HepG2 (cell line): ENCODE data around the gene MYO1E. TPM values are rescaled to one million over a fixed set of nuclear protein-coding genes. Genes with fewer than 3 reads are reported as not detected.

ENCODE experiments used
- AHR ChIP-seq: IDR thresholded peaks from 2 replicates; pipeline ENCODE4 v1.6.1; 2018; ENCODE audit warnings: missing genetic modification reagents, missing compliant biosample characterization
- CENPX ChIP-seq: sonication (generic); formaldehyde crosslinking; IDR thresholded peaks from 2 replicates; pipeline ENCODE4 v1.9.0; 2021; ENCODE audit warnings: mild to moderate bottlenecking, missing genetic modification reagents, moderate library complexity
- CREM ChIP-seq, 2 experiments: sonication (generic) in 1 of 2; formaldehyde crosslinking in 1 of 2; IDR thresholded peaks; 2 replicates each; pipeline versions ENCODE4 v1.4.0 to v1.6.1; 2016 to 2020; ENCODE audit warnings: antibody characterized with exemption in 1 of 2, mild to moderate bottlenecking in 1 of 2, missing genetic modification reagents in 1 of 2
- DNMT3B ChIP-seq: conservative IDR thresholded peaks from 2 replicates; pipeline ENCODE4 v1.6.1; 2016; ENCODE audit warnings: missing biosample characterization, control low read depth
- EED ChIP-seq: sonication (generic); formaldehyde crosslinking; IDR thresholded peaks from 2 replicates; pipeline ENCODE4 v1.5.0; 2020; ENCODE audit warnings: mild to moderate bottlenecking, missing genetic modification reagents
- HMG20A ChIP-seq: IDR thresholded peaks from 2 replicates; pipeline ENCODE4 v1.6.1; 2016; ENCODE audit warnings: borderline replicate concordance
- HMG20B ChIP-seq: conservative IDR thresholded peaks from 2 replicates; pipeline ENCODE4 v1.6.1; 2016; ENCODE audit warnings: missing genetic modification reagents, missing compliant biosample characterization
- IRF2 ChIP-seq: IDR thresholded peaks from 2 replicates; pipeline ENCODE4 v1.6.1; 2018; ENCODE audit warnings: missing genetic modification reagents, missing compliant biosample characterization
- KLF9 ChIP-seq: IDR thresholded peaks from 2 replicates; pipeline ENCODE4 v1.6.1; 2016; ENCODE audit warnings: low read depth
- KMT2B ChIP-seq: IDR thresholded peaks from 2 replicates; pipeline ENCODE4 v1.6.1; 2016; ENCODE audit warnings: missing genetic modification reagents, missing compliant biosample characterization
- NFE2L1 ChIP-seq: sonication (generic); formaldehyde crosslinking; IDR thresholded peaks from 2 replicates; pipeline ENCODE4 v1.4.0; 2020; ENCODE audit warnings: missing genetic modification reagents, mild to moderate bottlenecking, borderline replicate concordance
- PHF21A ChIP-seq: sonication (generic); formaldehyde crosslinking; IDR thresholded peaks from 2 replicates; pipeline ENCODE4 v1.5.0; 2020; ENCODE audit warnings: mild to moderate bottlenecking, missing genetic modification reagents
- REPIN1 ChIP-seq: sonication (generic); formaldehyde crosslinking; IDR thresholded peaks from 2 replicates; pipeline ENCODE4 v1.8.0; 2022; ENCODE audit warnings: missing genetic modification reagents, low read depth, mild to moderate bottlenecking, borderline replicate concordance
- RNF2 ChIP-seq: fragments of 450-650 bp; conservative IDR thresholded peaks from 2 replicates; pipeline ENCODE4 v1.6.1; 2016; ENCODE audit warnings: low read depth
- SPEN ChIP-seq: sonication (generic); formaldehyde crosslinking; IDR thresholded peaks from 2 replicates; pipeline ENCODE4 v1.5.1; 2020; ENCODE audit warnings: low read depth, mild to moderate bottlenecking, missing genetic modification reagents
- SYNCRIP ChIP-seq: fragments of 200-400 bp; formaldehyde crosslinking; IDR thresholded peaks from 2 replicates; pipeline ENCODE4 v1.6.1; 2018; ENCODE audit warnings: mild to moderate bottlenecking, low read depth, low read length; ENCODE audit not compliant: insufficient read depth
- ZNF20 ChIP-seq: sonication (generic); formaldehyde crosslinking; IDR thresholded peaks from 2 replicates; pipeline ENCODE4 v1.4.0; 2020; ENCODE audit warnings: mild to moderate bottlenecking, moderate library complexity, missing genetic modification reagents
- ZNF232 ChIP-seq: sonication (generic); formaldehyde crosslinking; IDR thresholded peaks from 2 replicates; pipeline ENCODE4 v1.4.0; 2020; ENCODE audit warnings: missing genetic modification reagents, borderline replicate concordance
- ZNF260 ChIP-seq: sonication (generic); formaldehyde crosslinking; IDR thresholded peaks from 2 replicates; pipeline ENCODE4 v1.4.0; 2020; ENCODE audit warnings: missing genetic modification reagents, low read depth, mild to moderate bottlenecking, borderline replicate concordance
- ZNF263 ChIP-seq: sonication (generic); formaldehyde crosslinking; IDR thresholded peaks from 2 replicates; pipeline ENCODE4 v1.4.0; 2020; ENCODE audit warnings: missing genetic modification reagents
- ZNF343 ChIP-seq: sonication (generic); formaldehyde crosslinking; IDR thresholded peaks from 2 replicates; pipeline ENCODE4 v1.4.0; 2020; ENCODE audit warnings: mild to moderate bottlenecking, missing genetic modification reagents
- ZNF589 ChIP-seq: sonication (generic); formaldehyde crosslinking; conservative IDR thresholded peaks from 2 replicates; pipeline ENCODE4 v1.8.0; 2022; ENCODE audit warnings: mild to moderate bottlenecking, moderate library complexity, missing genetic modification reagents
- ZNF615 ChIP-seq: sonication (generic); formaldehyde crosslinking; IDR thresholded peaks from 2 replicates; pipeline ENCODE4 v1.5.0; 2020; ENCODE audit warnings: mild to moderate bottlenecking, missing genetic modification reagents, borderline replicate concordance
- ZNF749 ChIP-seq: sonication (generic); formaldehyde crosslinking; IDR thresholded peaks from 2 replicates; pipeline ENCODE4 v1.8.0; 2022; ENCODE audit warnings: mild to moderate bottlenecking, missing genetic modification reagents, moderate library complexity, borderline replicate concordance
- ZNF775 ChIP-seq: sonication (generic); formaldehyde crosslinking; IDR thresholded peaks from 2 replicates; pipeline ENCODE4 v1.4.0; 2020; ENCODE audit warnings: missing genetic modification reagents, mild to moderate bottlenecking, moderate library complexity, borderline replicate concordance
- polyA plus RNA-seq, 8 experiments: library from polyadenylated mRNA; depleted of rRNA in 3 of 8; stranded (reverse) in 7 of 8; unstranded in 1 of 8; fragments of >200 nt; fragmentation: Illumina TruSeq in 4 of 8; extraction: Trizol in 4 of 8; gene quantifications; 2 replicates each; pipeline versions ENCODE4 v1.2.1 to v1.2.3, GENCODE V29; 2011 to 2016; ENCODE audit warnings: low read depth in 4 of 8, missing spikeins in 1 of 8, mixed read lengths in 1 of 8; ENCODE audit not compliant: insufficient read depth in 1 of 8
- total RNA-seq, 5 experiments: library from RNA; depleted of rRNA; stranded (reverse); fragments of >200 nt; fragmentation: Illumina TruSeq; extraction: Trizol; gene quantifications; 2 replicates each; pipeline ENCODE4 v1.2.3, GENCODE V29; 2016; ENCODE audit warnings: low read depth in 1 of 5
- TF ChIP-seq, protein P1 (sequence below): sonication (generic); formaldehyde crosslinking; IDR thresholded peaks from 2 replicates; pipeline ENCODE4 v1.8.0; 2022; ENCODE audit warnings: missing genetic modification reagents, low read depth, mild to moderate bottlenecking, borderline replicate concordance
- TF ChIP-seq, protein P2 (sequence below): sonication (generic); formaldehyde crosslinking; IDR thresholded peaks from 2 replicates; pipeline ENCODE4 v1.5.0; 2020; ENCODE audit warnings: mild to moderate bottlenecking, missing genetic modification reagents, moderate library complexity

Gene MYO1E
- total and polyA plus RNA-seq, 2 of the 13 experiments (the other 11 are each of a cell fraction or from before 2014, with no cell fraction given), result 15.7 to 25.1 TPM

DNA sequence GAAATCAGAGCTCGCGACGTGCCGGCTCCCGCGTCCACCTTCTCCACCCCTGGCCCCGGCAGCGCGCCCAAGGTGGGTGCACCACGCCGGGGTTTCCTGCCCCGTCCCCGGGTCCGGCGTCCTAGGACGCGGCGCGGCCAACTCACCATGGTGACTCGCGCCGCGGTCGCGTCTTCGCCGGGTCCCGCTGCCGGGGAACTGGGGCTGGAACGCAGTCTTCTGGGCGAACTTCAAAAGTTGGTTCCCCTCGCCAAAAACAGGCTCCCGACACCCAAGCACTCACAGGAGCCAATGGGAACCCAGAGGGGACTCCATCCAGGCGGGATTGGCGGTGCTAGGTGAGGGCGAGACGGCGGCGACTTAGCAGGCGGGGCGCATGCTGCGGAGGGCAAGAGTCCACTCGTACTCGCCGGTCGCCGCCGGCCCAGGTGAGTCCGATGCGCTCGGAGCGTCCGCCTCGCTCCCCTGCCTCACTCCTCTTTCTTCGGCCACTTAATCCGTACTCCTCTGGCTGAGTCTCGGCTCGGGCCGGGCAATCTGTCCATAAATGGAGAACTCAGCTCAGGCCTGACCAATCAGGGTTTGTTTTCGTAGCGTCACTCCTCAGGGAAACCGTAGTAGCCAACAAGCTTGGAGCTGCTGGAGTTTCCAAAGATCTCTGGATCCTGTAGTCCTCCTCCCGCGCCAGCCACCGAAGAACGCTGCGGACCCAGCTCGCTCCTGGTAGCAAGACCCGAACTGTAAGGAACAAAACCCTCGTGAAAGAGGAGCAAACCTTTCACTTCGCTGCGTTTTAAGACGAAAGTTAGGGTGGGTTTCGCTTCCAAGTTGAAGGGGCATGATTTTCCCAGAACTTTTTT lies at the start of gene MYO1E (continued):
- TF ChIP-seq NFE2L1 (peak; percentile 48; the same call in 1 of the 2 replicates), REPIN1 (CRISPR knock-in tag) (peak; percentile 75; the same call in 1 of the 2 replicates), AHR (CRISPR knock-in tag) (no peak), EED (CRISPR knock-in tag) (0 out of 2 replicates have a peak, but pooled peaks have one; percentile 16), ZNF20 (CRISPR knock-in tag) (0 out of 2 replicates have a peak, but pooled peaks have one; percentile 56), ZNF615 (CRISPR knock-in tag) (no peak), DNMT3B (CRISPR knock-in tag) (no peak), KLF9 (CRISPR knock-in tag) (no peak), CREM (IDR thresholded peaks at IDR 0.05) (peak; percentile 75; the same call in 1 of the 2 replicates), CREM (CRISPR knock-in tag; IDR thresholded peaks at IDR 0.05) (no peak), ZNF232 (peak; percentile 77; the same call in 1 of the 2 replicates), KMT2B (CRISPR knock-in tag) (peak; percentile 91), HMG20A (CRISPR knock-in tag) (no peak), ZNF263 (peak; percentile 90), ZNF343 (no peak), IRF2 (CRISPR knock-in tag) (peak; percentile 61; the same call in 1 of the 2 replicates), ZNF749 (CRISPR knock-in tag) (no peak), PHF21A (CRISPR knock-in tag) (peak; percentile 95), HMG20B (CRISPR knock-in tag) (0 out of 2 replicates have a peak, but pooled peaks have one; percentile 22), ZNF775 (CRISPR knock-in tag) (no peak), ZNF260 (CRISPR knock-in tag) (no peak), CENPX (no peak), SYNCRIP (no peak), ZNF589 (CRISPR knock-in tag) (no peak), RNF2 (0 out of 2 replicates have a peak, but pooled peaks have one; percentile 67), SPEN (CRISPR knock-in tag) (peak; percentile 57)
- TF ChIP-seq, protein P1, sequence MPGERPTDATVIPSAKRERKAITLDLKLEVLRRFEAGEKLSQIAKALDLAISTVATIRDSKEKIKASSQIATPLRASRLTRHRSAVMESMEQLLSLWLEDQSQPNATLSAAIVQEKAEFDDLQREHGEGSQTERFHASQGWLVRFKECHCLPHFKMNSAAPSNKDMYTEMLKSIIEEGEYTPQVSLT (CRISPR knock-in tag), result no peak
- TF ChIP-seq, protein P2, sequence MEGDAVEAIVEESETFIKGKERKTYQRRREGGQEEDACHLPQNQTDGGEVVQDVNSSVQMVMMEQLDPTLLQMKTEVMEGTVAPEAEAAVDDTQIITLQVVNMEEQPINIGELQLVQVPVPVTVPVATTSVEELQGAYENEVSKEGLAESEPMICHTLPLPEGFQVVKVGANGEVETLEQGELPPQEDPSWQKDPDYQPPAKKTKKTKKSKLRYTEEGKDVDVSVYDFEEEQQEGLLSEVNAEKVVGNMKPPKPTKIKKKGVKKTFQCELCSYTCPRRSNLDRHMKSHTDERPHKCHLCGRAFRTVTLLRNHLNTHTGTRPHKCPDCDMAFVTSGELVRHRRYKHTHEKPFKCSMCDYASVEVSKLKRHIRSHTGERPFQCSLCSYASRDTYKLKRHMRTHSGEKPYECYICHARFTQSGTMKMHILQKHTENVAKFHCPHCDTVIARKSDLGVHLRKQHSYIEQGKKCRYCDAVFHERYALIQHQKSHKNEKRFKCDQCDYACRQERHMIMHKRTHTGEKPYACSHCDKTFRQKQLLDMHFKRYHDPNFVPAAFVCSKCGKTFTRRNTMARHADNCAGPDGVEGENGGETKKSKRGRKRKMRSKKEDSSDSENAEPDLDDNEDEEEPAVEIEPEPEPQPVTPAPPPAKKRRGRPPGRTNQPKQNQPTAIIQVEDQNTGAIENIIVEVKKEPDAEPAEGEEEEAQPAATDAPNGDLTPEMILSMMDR (CRISPR knock-in tag), result 0 out of 2 replicates have a peak, but pooled peaks have one; percentile 6
